HL-60 (cell line): ENCODE data around the gene RANBP3.

ENCODE experiments used
- CTCF ChIP-seq: IDR thresholded peaks from one replicate; pipeline ENCODE4 v1.5.1; 2011; ENCODE audit warnings: low read length, control low read depth, inconsistent platforms; ENCODE audit not compliant: insufficient read depth
- GABPA ChIP-seq: IDR thresholded peaks from 2 replicates; pipeline ENCODE4 v1.6.1; 2012; ENCODE audit warnings: low read depth
- POLR2AphosphoS5 ChIP-seq: IDR thresholded peaks from 2 replicates; pipeline ENCODE4 v1.6.1; 2012; ENCODE audit warnings: low read depth

DNA sequence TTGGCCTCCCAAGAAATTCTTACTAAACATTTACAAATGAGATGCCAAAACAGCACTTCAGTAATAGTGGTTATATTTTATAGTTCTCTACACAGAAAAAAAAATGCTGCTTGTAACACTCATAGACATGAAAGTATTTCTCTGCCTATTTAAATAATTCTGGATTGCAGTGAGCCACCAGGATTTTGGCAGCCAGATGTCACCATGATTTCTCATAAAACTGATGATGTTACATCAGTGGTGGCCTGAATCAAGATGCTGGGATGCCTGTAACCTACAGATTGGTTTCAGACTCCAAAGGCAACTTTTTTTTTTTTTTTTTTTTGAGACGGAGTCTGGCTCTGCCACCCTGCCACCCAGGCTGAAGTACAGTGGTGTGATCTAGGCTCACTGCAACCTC, 66.6 kb downstream of the RANBP3 start:
- TF ChIP-seq CTCF, result no peak
- TF ChIP-seq POLR2AphosphoS5, result no peak
- no peak for TF ChIP-seq GABPA
